HG02885 (cell line): ENCODE measurements around the gene DDX49.

ENCODE experiments used
- ATAC-seq: cut with Tn5 transposase; IDR thresholded peaks from one replicate; pipeline ENCODE4 v1.9.1; 2021; ENCODE audit warnings: mild to moderate bottlenecking; ENCODE audit not compliant: unreplicated experiment, poor library complexity

The DDX49 gene

GRCh38 chr19:18919086-18919899 is at the start of gene DDX49, which contains the start of gene COPE:
Gene DDX49, plus strand, starts transcription at chr19:18919715. Its CDS starts 27 bp downstream, at chr19:18919742.
Gene COPE, minus strand, starts transcription at chr19:18919387. Its CDS starts 39 bp downstream, at chr19:18919348.
- ATAC-seq = peak; percentile 95

- ATAC-seq = no peak
Observed at GRCh38 chr19:18869781-18870530, 49.6 kb upstream of the DDX49 start.

GRCh38 chr19:18870531-18871172 is 48.9 kb upstream of the DDX49 start:
- no peak for ATAC-seq

- no peak for ATAC-seq
Observed at GRCh38 chr19:18871543-18871942, 48.0 kb upstream of the DDX49 start.

GRCh38 chr19:18875726-18876125 is 43.8 kb upstream of the DDX49 start:
- ATAC-seq = no peak

- ATAC-seq = no peak
Observed at GRCh38 chr19:18876865-18877264, 42.6 kb upstream of the DDX49 start.

- no peak for ATAC-seq
Observed at GRCh38 chr19:18878058-18878797, 41.3 kb upstream of the DDX49 start.

GRCh38 chr19:18878858-18879578 is 40.5 kb upstream of the DDX49 start:
- no peak for ATAC-seq

GRCh38 chr19:18879579-18880373 is 39.7 kb upstream of the DDX49 start:
- ATAC-seq = no peak

GRCh38 chr19:18881491-18881890 is 38.0 kb upstream of the DDX49 start:
- no peak for ATAC-seq

- ATAC-seq = no peak
Observed at GRCh38 chr19:18883526-18884304, 35.8 kb upstream of the DDX49 start.

GRCh38 chr19:18886972-18887371 is 32.5 kb upstream of the DDX49 start:
- ATAC-seq = no peak

- no peak for ATAC-seq
Observed at GRCh38 chr19:18889949-18890745, 29.4 kb upstream of the DDX49 start.

- no peak for ATAC-seq
Observed at GRCh38 chr19:18893587-18894253, 25.8 kb upstream of the DDX49 start.

- no peak for ATAC-seq
Observed at GRCh38 chr19:18894254-18895037, 25.1 kb upstream of the DDX49 start.
